HG02870 (cell line): ENCODE data around the gene OR52N5.

ENCODE experiments used
- ATAC-seq: cut with Tn5 transposase; IDR thresholded peaks from one replicate; pipeline ENCODE4 v1.9.1; 2021; ENCODE audit warnings: mild to moderate bottlenecking, moderate library complexity; ENCODE audit not compliant: unreplicated experiment

The OR52N5 gene

GRCh38 chr11:5726351-5726750, 56.8 kb downstream of the OR52N5 start:
- ATAC-seq, result no peak
